SK-N-MC (cell line): ENCODE data around the gene COL4A3.

Experiments used
- EZH2 ChIP-seq: fragments of 200-600 bp; sonication (generic); IDR thresholded peaks from one replicate; pipeline ENCODE4 v1.6.1; 2017; ENCODE audit warnings: antibody characterized with exemption
- POLR2AphosphoS5 ChIP-seq: IDR thresholded peaks from 2 replicates; pipeline ENCODE4 v1.6.1; 2012; ENCODE audit warnings: mild to moderate bottlenecking, low read depth, low read length, borderline replicate concordance

- TF ChIP-seq POLR2AphosphoS5 (no peak), EZH2 (no peak)
Measured at GRCh38 chr2:227192491-227192890, 28.1 kb downstream of the COL4A3 start.
